Stomach (tissue), 4 donors: ENCODE results near the gene PDCD1.

Source experiments
- CTCF ChIP-seq, 7 experiments: fragments of 450-650 bp in 4 of 7; fragments of 200-600 bp in 3 of 7; sonication (generic) in 3 of 7; IDR thresholded peaks; one replicate each; pipeline ENCODE4 v1.5.1; 2016 to 2019; ENCODE audit warnings: antibody characterized with exemption in 7 of 7, control low read depth in 2 of 7, mild to moderate bottlenecking in 1 of 7
- EP300 ChIP-seq: sonication (generic); formaldehyde crosslinking; IDR thresholded peaks from one replicate; pipeline ENCODE4 v1.6.1; 2017; ENCODE audit warnings: antibody characterized with exemption

GRCh38 chr2:241866790-241867645, 8.3 kb upstream of the PDCD1 start:
- TF ChIP-seq CTCF (IDR thresholded peaks at IDR 0.05), result no peak
- TF ChIP-seq EP300, result no peak
